NCI-H510A (cell line): ENCODE data around the gene ZMYND11.
"Not testable (repeated sequence)": the region's sequence is repeated elsewhere in the genome, so short reads cannot be mapped to it uniquely, and the experiment has no call there.

ENCODE experiments used
- DNase-seq: peaks from one replicate; lab custom pipeline; 2025; lab: John Stamatoyannopoulos, UW

Gene ZMYND11

GRCh38 chr10:244227-244626, 109.0 kb downstream of the ZMYND11 start:
- no peak for DNase-seq

GRCh38 chr10:246431-246830, 111.2 kb downstream of the ZMYND11 start:
- no peak for DNase-seq

- DNase-seq = no peak
These were observed 112.2 kb downstream of the ZMYND11 start for GRCh38 chr10:247480-247879.

GRCh38 chr10:248307-248706, 113.1 kb downstream of the ZMYND11 start:
- DNase-seq = no peak

- DNase-seq = no peak
These were observed 116.8 kb downstream of the ZMYND11 start for GRCh38 chr10:251982-252582.

GRCh38 chr10:260819-261429, 125.7 kb downstream of the ZMYND11 start:
- DNase-seq = no peak

GRCh38 chr10:264160-265073, 129.2 kb downstream of the ZMYND11 start:
- DNase-seq = not testable (repeated sequence)

- not testable (repeated sequence) for DNase-seq
These were observed 129.8 kb downstream of the ZMYND11 start for GRCh38 chr10:265074-265440.

- DNase-seq = not testable (repeated sequence)
These were observed 130.7 kb downstream of the ZMYND11 start for GRCh38 chr10:265816-266588.

GRCh38 chr10:266974-267425, 131.7 kb downstream of the ZMYND11 start:
- no peak for DNase-seq

GRCh38 chr10:267705-268104, 132.4 kb downstream of the ZMYND11 start:
- no peak for DNase-seq

- DNase-seq = no peak
These were observed 134.3 kb downstream of the ZMYND11 start for GRCh38 chr10:269440-270074.

GRCh38 chr10:271201-271600, 135.9 kb downstream of the ZMYND11 start:
- no peak for DNase-seq

GRCh38 chr10:271722-272121, 136.5 kb downstream of the ZMYND11 start:
- DNase-seq = no peak

GRCh38 chr10:273088-273487, 137.8 kb downstream of the ZMYND11 start:
- no peak for DNase-seq

GRCh38 chr10:274866-275265, 139.6 kb downstream of the ZMYND11 start:
- no peak for DNase-seq

- no peak for DNase-seq
These were observed 140.4 kb downstream of the ZMYND11 start for GRCh38 chr10:275680-276079.

GRCh38 chr10:277963-278362, 142.7 kb downstream of the ZMYND11 start:
- DNase-seq = no peak

GRCh38 chr10:278707-279106, 143.5 kb downstream of the ZMYND11 start:
- no peak for DNase-seq

GRCh38 chr10:279232-279631, 144.0 kb downstream of the ZMYND11 start:
- DNase-seq = no peak

- DNase-seq = no peak
These were observed 144.4 kb downstream of the ZMYND11 start for GRCh38 chr10:279655-280054.
